Measurements from ENCODE around the gene FAM3A.
"Not testable (repeated sequence)": the region's sequence is repeated elsewhere in the genome, so short reads cannot be mapped to it uniquely, and the experiment has no call there.

The FAM3A gene

GRCh38 chrX:154546354-154547244 is 30.6 kb upstream of the FAM3A start, which contains the start of gene G6PD:
Gene G6PD (minus strand): TSS chrX:154546846. CDS start chrX:154546155, 691 bp downstream.
- peak in 1 of 2 donors; percentile 76 for DNase-seq (ENCODE audit: low read depth in 2 of 2)
- TF ChIP-seq CTCF (IDR thresholded peaks at IDR 0.05; ENCODE audit: low read depth, low read length): no peak
- peak within 1 kb of the TSS; percentile 68 to 71 for H3K4me3 ChIP-seq (replicated peaks in 1 of 2; ENCODE audit: low read depth in 2 of 2, low read length in 2 of 2)

- DNase-seq (ENCODE audit: low read depth in 2 of 2): no peak
- H3K4me3 ChIP-seq (replicated peaks in 1 of 2; ENCODE audit: low read depth in 2 of 2, low read length in 2 of 2): peak overlapping the region; percentile 62 to 71
- TF ChIP-seq CTCF (IDR thresholded peaks at IDR 0.05; ENCODE audit: low read depth, low read length): no peak
These were observed 29.7 kb upstream of the FAM3A start for GRCh38 chrX:154545673-154546274.

GRCh38 chrX:154542723-154543424 is 26.8 kb upstream of the FAM3A start:
- no peak overlapping the region for H3K4me3 ChIP-seq (replicated peaks in 1 of 2; ENCODE audit: low read depth in 2 of 2, low read length in 2 of 2)
- no peak for TF ChIP-seq CTCF (IDR thresholded peaks at IDR 0.05; ENCODE audit: low read depth, low read length)
- no peak for DNase-seq (ENCODE audit: low read depth in 2 of 2)

GRCh38 chrX:154541896-154542722 is 26.1 kb upstream of the FAM3A start:
- H3K4me3 ChIP-seq (replicated peaks in 1 of 2; ENCODE audit: low read depth in 2 of 2, low read length in 2 of 2): peak overlapping the region in 1 of 2 donors; percentile 14
- DNase-seq (ENCODE audit: low read depth in 2 of 2): peak; percentile 96
- no peak for TF ChIP-seq CTCF (IDR thresholded peaks at IDR 0.05; ENCODE audit: low read depth, low read length)

- DNase-seq (ENCODE audit: low read depth in 2 of 2): no peak
- TF ChIP-seq CTCF (IDR thresholded peaks at IDR 0.05; ENCODE audit: low read depth, low read length): no peak
- no peak overlapping the region for H3K4me3 ChIP-seq (replicated peaks in 1 of 2; ENCODE audit: low read depth in 2 of 2, low read length in 2 of 2)
These were observed 25.5 kb upstream of the FAM3A start for GRCh38 chrX:154541589-154541895.

- no peak overlapping the region for H3K4me3 ChIP-seq (replicated peaks in 1 of 2; ENCODE audit: low read depth in 2 of 2, low read length in 2 of 2)
- peak in 1 of 2 donors; percentile 39 for DNase-seq (ENCODE audit: low read depth in 2 of 2)
These were observed 25.0 kb upstream of the FAM3A start for GRCh38 chrX:154540897-154541535.

GRCh38 chrX:154540365-154540764 is 24.3 kb upstream of the FAM3A start:
- not testable (repeated sequence) for DNase-seq (ENCODE audit: low read depth in 2 of 2)

More at GRCh38 chrX:154540897-154541535, 25.0 kb upstream of the FAM3A start:
- no peak for TF ChIP-seq CTCF (IDR thresholded peaks at IDR 0.05; ENCODE audit: low read depth, low read length)

More at GRCh38 chrX:154540365-154540764, 24.3 kb upstream of the FAM3A start:
- not testable (repeated sequence) for H3K4me3 ChIP-seq (replicated peaks in 1 of 2; ENCODE audit: low read depth in 2 of 2, low read length in 2 of 2)
